OCI-LY3 (cell line): ENCODE results near the gene SCGB1D1.

Experiments
- EZH2phosphoT487 ChIP-seq: fragments of 200-600 bp; shearing (Covaris generic); IDR thresholded peaks from 2 replicates; pipeline ENCODE4 v1.6.1; 2018; ENCODE audit warnings: antibody characterized with exemption, mixed run types, low read depth
- TF ChIP-seq, protein P1 (sequence below): fragments of 200-600, 300-600 bp; sonication (generic); IDR thresholded peaks from 2 replicates; pipeline ENCODE4 v1.5.1; 2014; ENCODE audit warnings: antibody characterized with exemption, low read length, low read depth

DNA sequence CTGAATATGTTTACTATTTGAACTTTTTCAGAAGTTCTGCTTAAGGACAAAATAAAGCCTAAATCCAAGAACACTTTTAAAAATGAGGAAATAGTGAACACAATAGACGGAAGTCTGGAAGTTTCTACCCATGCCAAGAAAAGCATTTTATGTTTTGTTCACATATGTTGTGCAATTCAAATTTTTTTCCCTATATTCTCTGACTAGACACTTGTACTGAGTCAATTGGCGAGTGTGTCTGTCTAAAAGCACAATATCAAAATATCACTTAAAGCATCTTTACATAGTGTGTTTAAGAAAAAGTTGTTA, 37.0 kb upstream of the SCGB1D1 start:
- TF ChIP-seq, protein P1, sequence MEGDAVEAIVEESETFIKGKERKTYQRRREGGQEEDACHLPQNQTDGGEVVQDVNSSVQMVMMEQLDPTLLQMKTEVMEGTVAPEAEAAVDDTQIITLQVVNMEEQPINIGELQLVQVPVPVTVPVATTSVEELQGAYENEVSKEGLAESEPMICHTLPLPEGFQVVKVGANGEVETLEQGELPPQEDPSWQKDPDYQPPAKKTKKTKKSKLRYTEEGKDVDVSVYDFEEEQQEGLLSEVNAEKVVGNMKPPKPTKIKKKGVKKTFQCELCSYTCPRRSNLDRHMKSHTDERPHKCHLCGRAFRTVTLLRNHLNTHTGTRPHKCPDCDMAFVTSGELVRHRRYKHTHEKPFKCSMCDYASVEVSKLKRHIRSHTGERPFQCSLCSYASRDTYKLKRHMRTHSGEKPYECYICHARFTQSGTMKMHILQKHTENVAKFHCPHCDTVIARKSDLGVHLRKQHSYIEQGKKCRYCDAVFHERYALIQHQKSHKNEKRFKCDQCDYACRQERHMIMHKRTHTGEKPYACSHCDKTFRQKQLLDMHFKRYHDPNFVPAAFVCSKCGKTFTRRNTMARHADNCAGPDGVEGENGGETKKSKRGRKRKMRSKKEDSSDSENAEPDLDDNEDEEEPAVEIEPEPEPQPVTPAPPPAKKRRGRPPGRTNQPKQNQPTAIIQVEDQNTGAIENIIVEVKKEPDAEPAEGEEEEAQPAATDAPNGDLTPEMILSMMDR: no peak
- TF ChIP-seq EZH2phosphoT487: no peak
